ENCODE results near the gene FOXK1. TPM values are rescaled to one million over a fixed set of nuclear protein-coding genes. Genes with fewer than 3 reads are reported as not detected.
A peak's percentile ranks its signal among the peaks of the same experiment; 100 is the strongest.

Gene FOXK1
- total RNA-seq, 1 experiment from 2014 or later: 63.4 TPM

DNA sequence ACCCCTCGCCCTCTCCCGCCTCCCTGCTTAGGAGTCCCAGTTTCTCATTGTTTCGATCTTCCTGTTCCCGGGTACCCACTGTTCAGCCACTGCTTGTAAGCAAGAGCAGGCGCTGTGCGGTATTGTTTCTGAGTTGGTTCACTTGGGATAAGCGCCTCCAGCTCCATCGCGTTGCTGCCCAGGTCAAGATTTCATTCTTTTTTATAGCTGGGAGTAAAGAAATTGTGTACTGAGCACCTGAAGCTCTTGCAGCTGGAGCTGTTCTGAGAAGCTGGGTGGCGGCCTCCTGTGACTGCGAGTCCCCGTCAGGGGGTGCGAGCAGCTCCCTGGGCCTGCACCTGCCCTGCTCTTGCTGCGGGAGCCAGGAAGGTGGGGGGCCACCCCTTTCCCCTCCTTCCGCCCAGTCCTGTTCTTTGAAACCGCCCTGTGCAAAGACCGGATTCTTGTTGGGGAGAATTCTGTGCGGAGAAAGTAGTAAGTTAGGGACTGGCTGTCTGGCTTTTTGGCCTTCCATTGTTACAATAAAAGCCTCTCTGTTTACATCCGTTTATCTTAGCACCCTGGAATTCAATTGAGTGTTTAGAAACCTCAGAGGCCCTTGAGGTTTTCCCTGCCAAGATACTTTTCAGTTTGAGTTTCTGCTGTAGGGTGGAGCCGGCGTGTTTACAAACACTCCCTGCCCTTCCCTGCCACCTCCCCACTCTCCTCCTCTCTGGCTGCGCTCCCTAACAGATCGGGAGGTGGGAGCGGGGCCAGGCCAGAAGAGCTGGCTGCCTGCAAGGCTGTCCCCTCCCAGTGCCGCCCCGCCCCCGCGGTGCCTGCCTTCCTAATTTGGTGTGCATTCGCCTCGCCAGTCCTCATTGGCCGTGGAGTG, 62.5 kb downstream of the FOXK1 start:
- DNase-seq (ENCODE audit: low spot score): peak; percentile 99

GRCh38 chr7:4745265-4745919, 63.3 kb downstream of the FOXK1 start:
- no peak for DNase-seq (ENCODE audit: low spot score)

DNA sequence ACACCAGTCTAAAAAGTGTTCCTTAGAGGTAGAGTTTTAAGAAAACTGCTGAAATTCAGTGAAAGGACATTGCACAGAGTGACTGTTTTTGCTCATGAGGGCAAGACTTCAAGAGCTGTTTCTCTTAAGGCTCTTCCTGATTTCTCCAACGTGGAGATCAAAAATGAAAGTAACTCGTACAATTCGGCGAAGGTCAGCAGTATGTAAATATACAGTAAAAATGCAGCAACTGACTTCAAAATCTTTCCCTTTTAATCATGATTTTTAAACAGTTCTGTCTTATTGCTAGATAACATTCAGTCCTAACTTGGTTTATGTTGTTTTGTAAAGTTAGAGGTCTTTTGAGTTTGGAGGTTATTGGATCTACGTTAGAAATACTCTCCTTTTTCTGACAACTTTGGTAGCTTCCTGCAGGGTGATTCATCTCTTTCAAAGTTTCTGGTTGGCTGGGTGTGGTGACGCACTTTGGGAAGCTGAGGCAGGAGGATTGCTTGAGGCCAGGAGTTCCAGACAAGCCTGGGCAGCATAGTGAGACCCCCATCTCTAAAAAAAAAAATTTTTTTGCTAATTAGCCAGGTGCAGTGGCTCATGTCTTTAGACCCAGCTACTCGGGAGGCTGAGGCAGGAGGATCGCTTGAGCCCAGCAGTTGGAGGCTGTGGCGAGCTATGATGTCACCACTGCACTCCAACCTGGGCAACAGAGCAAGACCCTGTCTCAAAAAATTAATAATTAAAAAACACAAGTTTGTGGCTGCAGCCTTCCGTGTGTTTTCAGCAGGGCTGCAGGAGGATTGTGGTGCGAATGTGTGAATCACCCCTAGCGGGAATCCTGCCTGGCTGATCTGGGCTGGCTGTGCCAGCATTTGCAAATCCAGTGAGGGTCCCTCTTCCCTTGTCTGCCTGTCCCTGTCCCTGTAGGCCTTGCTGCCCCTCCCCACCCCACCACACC, 64.2 kb downstream of the FOXK1 start:
- DNase-seq (ENCODE audit: low spot score): peak; percentile 58

DNA sequence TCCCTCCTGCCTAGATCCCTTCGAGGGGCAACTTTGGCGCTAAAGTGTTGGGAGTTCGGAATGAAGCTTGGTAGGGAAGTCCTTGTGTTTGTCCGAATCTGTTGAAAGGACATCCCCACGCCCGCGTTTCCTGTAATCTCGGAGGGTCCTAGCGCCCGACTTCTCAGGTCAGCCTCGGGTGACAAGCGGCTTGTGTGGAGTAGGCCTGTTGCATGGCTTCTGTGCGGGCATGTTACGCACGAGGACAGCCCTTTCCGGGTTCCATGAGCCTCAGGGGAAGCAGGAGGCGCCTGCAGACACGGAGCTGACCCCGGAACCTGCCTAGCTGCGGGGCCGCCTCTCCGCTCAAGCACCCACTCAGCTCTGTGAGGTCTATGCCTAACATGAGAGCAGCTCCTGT, 64.9 kb downstream of the FOXK1 start:
- no peak for DNase-seq (ENCODE audit: low spot score)

- DNase-seq (ENCODE audit: low spot score): no peak
Measured at GRCh38 chr7:4747746-4748145, 65.7 kb downstream of the FOXK1 start.

DNA sequence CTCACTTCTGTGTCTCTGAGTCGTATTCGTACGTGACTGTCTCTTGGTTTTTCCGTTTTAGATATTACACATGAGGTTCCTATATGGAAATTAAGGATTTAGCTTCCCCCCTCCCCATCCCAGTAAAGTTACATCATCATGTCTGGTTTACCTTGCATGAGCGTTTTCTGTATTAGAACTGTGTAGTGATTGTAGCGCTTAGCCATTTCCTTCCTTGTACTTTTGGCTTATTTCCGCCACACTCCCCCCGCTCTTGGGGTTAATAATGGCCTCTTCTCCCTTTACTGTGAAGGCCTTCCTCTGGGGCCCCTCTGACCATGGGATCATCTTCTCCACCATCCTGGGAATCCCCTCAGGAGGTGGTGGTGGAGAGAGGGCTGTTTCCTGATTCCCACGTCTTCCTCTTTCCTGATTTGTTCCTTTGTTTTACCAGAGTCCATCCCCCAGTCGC, 66.2 kb downstream of the FOXK1 start:
- no peak for DNase-seq (ENCODE audit: low spot score)

DNA sequence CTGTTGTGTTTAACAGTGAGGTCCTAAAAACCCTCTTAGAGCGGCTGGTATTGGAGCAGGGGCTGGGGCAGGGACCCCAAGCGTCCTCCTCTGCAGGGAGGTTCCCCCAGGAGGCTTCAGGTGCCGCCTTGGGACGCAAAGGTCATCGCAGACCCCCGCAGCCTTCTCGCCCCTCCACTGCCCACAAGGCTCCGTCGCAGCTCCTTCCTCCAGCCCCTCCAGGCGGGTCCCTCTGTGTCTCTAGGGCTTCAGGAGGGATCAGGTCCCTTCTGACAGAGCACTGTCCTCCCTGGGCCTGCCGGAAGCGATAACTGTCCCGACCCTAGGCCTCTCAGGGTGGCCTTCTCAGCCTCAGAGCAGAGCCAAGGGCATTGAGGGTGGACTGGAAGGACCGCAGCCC, 67.3 kb downstream of the FOXK1 start:
- DNase-seq (ENCODE audit: low spot score): no peak

DNA sequence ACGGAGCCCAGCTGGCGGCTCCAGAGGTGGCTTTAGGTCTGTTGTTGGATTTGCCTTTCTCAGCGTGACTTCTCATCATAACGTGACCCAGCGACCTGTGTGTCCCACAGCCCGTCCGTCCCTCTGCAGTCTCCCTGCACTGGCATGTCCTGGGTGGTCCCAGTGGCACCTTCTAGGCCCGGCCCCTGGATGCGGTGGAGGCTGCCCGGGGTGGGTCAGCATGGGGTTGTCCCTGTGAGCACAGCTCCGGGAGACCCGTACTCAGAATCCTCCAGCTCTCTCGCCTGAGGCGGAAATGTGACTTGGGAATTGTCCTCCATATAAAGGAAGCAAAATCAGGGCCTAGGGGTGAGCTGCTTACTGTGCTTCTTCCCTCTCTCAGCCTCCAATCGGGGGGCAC, 67.7 kb downstream of the FOXK1 start:
- DNase-seq (ENCODE audit: low spot score): no peak

- no peak for DNase-seq (ENCODE audit: low spot score)
Measured at GRCh38 chr7:4751398-4751947, 69.4 kb downstream of the FOXK1 start.

- peak; percentile 87 for DNase-seq (ENCODE audit: low spot score)
Measured at GRCh38 chr7:4753598-4754432, 71.7 kb downstream of the FOXK1 start.

GRCh38 chr7:4754433-4755010, 72.4 kb downstream of the FOXK1 start:
- DNase-seq (ENCODE audit: low spot score): no peak

DNA sequence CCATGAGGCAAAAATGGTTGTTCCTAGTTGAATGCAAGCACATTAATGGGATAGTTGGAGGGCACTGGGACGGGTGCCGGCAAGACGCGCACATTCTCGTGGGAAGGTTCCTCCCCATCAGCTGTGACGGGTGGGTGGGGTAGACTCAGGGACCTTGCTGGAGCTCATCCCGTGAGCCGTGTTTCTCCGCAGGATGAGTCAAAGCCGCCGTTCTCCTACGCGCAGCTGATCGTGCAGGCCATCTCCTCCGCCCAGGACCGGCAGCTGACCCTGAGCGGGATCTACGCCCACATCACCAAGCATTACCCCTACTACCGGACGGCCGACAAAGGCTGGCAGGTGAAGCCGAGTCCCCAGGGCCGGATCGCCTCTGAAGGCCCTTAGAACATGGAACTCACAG, 73.0 kb downstream of the FOXK1 start:
- no peak for DNase-seq (ENCODE audit: low spot score)

GRCh38 chr7:4758111-4758510, 76.0 kb downstream of the FOXK1 start:
- DNase-seq (ENCODE audit: low spot score): no peak

DNA sequence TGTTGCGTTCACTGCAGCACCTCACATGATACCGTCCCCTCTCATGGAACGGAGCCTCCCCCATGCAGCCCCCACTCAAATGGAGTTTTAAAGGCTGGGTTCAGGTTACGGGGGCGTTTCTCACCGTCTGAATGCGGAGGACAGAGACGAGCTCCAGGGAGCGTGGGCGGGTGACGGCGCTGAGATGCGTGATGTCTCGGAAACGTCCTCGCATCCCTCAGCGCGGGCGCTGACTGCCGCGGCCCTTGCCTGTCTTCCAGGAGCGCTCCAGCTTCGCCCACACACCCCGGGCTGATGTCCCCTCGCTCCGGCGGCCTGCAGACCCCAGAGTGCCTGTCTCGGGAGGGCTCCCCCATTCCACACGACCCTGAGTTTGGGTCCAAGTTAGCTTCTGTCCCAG, 76.7 kb downstream of the FOXK1 start:
- no peak for DNase-seq (ENCODE audit: low spot score)

- no peak for DNase-seq (ENCODE audit: low spot score)
Measured at GRCh38 chr7:4759211-4759610, 77.1 kb downstream of the FOXK1 start.

GRCh38 chr7:4760952-4761351, 78.9 kb downstream of the FOXK1 start:
- no peak for DNase-seq (ENCODE audit: low spot score)

DNA sequence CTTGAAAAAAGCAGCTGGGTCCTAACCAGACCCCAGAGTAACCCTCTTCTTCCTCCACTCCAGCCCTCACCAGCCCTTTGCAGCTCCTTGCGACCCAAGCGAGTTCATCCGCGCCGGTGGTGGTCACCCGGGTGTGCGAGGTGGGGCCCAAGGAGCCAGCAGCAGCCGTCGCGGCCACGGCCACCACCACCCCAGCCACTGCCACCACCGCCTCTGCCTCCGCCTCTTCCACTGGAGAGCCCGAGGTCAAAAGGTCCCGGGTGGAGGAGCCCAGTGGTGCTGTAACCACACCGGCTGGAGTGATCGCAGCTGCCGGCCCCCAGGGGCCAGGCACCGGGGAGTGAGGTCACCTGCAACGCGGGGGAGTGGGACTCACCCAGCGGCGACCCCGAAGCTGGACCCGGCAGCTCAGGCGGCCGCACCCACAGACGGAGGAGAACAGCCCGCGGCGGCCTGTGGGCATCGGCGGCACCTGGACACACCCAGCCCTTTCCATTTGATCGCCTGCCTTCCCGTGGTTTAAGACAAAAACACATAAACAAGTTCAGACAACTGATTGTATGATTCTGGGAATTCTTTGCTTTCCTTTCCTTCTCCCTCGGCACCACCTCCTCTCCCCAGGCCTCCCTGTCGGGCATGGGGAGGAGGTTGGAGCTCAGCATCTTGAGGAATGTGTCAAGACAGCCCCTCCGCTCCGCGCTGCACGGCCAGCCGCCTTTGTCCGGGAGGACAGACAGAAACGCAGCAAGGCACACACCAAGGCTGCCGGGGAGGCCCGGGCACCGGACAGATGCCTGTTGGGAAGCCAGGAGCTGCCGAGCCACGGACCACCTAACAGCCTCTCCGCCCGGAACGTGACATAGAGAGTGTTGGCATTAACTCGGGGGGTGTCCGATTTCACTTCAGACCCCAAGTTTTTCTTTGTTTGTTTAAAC, 80.3 kb downstream of the FOXK1 start:
- no peak for DNase-seq (ENCODE audit: low spot score)

- DNase-seq (ENCODE audit: low spot score): no peak
Measured at GRCh38 chr7:4763091-4763793, 81.1 kb downstream of the FOXK1 start.

GRCh38 chr7:4763794-4764185, 81.7 kb downstream of the FOXK1 start:
- no peak for DNase-seq (ENCODE audit: low spot score)

Measured in HT-29 (cell line).